ENCODE results near the gene TMEM62. TPM values are rescaled to one million over a fixed set of nuclear protein-coding genes. Genes with fewer than 3 reads are reported as not detected.

TMEM62 gene
- total and polyA plus RNA-seq, 2 of the 8 experiments (the other 6 are each of a cell fraction or from before 2014, with no cell fraction given) = 2.0 to 4.0 TPM

DNA sequence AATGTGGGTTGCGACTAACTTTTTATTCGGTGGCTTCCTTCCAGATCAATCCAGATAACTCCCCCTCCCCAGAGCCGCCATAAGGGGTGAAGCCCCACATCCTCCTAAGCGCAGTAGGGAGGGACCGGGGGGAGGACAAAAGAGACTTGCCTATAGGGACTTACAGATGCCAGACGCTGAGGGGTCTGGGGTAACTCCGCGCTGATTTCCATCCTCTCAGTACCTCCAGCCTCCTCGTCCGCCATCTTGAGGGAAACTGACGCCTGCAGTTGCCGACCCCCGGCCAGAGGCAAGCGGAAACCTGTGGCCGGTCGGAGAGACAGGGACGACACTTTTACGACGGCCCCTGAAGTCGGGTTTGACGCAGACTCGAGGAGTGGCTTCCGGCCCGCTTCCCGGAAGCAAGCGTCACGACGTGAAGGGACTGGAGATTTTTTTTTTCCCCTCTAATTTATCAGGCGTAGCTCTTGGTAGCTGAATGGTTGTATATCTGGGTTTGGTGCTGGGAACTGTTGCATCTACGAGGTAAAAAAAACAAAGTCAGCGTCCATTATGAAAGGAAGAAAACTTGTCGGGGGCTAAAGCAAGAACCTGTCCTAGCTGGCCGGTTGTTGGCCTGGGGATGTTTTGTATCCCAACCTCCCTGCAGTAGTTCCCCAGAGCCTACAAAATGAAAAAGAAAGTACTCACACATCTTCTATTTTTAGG, 27.5 kb upstream of the TMEM62 start, which contains the start of gene UBR1 (continued):
- TF ChIP-seq CHD7 (IDR thresholded peaks at IDR 0.05; ENCODE audit: insufficient replicate concordance, low read length) = no peak
- TF ChIP-seq POLR2AphosphoS5 (IDR thresholded peaks at IDR 0.05; ENCODE audit: low read depth, low read length) = peak; percentile 84
- peak; percentile 68 for TF ChIP-seq KDM5A (IDR thresholded peaks at IDR 0.05; ENCODE audit: low read length)
- no peak for TF ChIP-seq BACH1 (IDR thresholded peaks at IDR 0.05; ENCODE audit: low read length)
- no peak for TF ChIP-seq NRF1 (IDR thresholded peaks at IDR 0.05; ENCODE audit: low read depth, low read length)
- TF ChIP-seq ZNF274 (IDR thresholded peaks at IDR 0.05; ENCODE audit: borderline replicate concordance, extremely low read depth, low read length) = no peak
- no peak for TF ChIP-seq CHD1 (IDR thresholded peaks at IDR 0.05; ENCODE audit: low read depth, low read length)
- no peak for TF ChIP-seq BRCA1 (IDR thresholded peaks at IDR 0.05; ENCODE audit: low read depth, low read length)
- no peak for TF ChIP-seq POU5F1 (IDR thresholded peaks at IDR 0.05; ENCODE audit: low read depth, low read length)
- TF ChIP-seq HDAC6 (IDR thresholded peaks at IDR 0.05; ENCODE audit: low read depth, low read length) = no peak
